Smooth muscle cell (in vitro differentiated cells): Measurements from ENCODE around the gene BACH2. TPM values are rescaled to one million over a fixed set of nuclear protein-coding genes. Genes with fewer than 3 reads are reported as not detected.
A peak's percentile ranks its signal among the peaks of the same experiment; 100 is the strongest.

Experiments
- DNase-seq: peaks from one replicate; lab custom pipeline; 2025; ENCODE audit not compliant: unreplicated experiment; lab: John Stamatoyannopoulos, UW
- H2AFZ ChIP-seq: fragments of 200-600 bp; sonication (generic); 2 replicates; pipeline ENCODE4 v1.6.0; 2016; ENCODE audit warnings: antibody characterized with exemption, low read depth, mild to moderate bottlenecking
- H3F3A ChIP-seq: fragments of 200-600 bp; sonication (generic); 2 replicates; pipeline ENCODE4 v1.6.0; 2017; ENCODE audit warnings: antibody characterized with exemption, low read depth
- H3K27ac ChIP-seq: fragments of 200-600 bp; sonication (generic); 2 replicates; pipeline ENCODE4 v1.5.1; 2016; ENCODE audit warnings: low read depth, mild to moderate bottlenecking
- H3K27me3 ChIP-seq: fragments of 200-600 bp; sonication (generic); 2 replicates; pipeline ENCODE4 v1.6.1; 2016; ENCODE audit warnings: low read depth, mild to moderate bottlenecking
- H3K36me3 ChIP-seq: fragments of 200-600 bp; sonication (generic); 2 replicates; pipeline ENCODE4 v1.5.1; 2016; ENCODE audit warnings: low read depth
- H3K4me1 ChIP-seq: fragments of 200-600 bp; sonication (generic); 2 replicates; pipeline ENCODE4 v1.5.1; 2016; ENCODE audit warnings: low read depth
- H3K4me2 ChIP-seq: fragments of 200-600 bp; sonication (generic); 2 replicates; pipeline ENCODE4 v1.6.0; 2016; ENCODE audit warnings: mild to moderate bottlenecking
- H3K4me3 ChIP-seq: fragments of 200-600 bp; sonication (generic); 2 replicates; pipeline ENCODE4 v1.5.1; 2016; ENCODE audit warnings: mild to moderate bottlenecking
- H3K79me2 ChIP-seq: fragments of 200-600 bp; sonication (generic); 2 replicates; pipeline ENCODE4 v1.6.0; 2016; ENCODE audit warnings: low read depth, mild to moderate bottlenecking
- H3K9ac ChIP-seq: fragments of 200-600 bp; sonication (generic); 2 replicates; pipeline ENCODE4 v1.6.0; 2016; ENCODE audit warnings: low read depth
- H3K9me3 ChIP-seq: fragments of 200-600 bp; sonication (generic); replicated peaks from 2 replicates; pipeline ENCODE4 v1.5.1; 2016; ENCODE audit warnings: low read depth
- H4K20me1 ChIP-seq: fragments of 200-600 bp; sonication (generic); 2 replicates; pipeline ENCODE4 v1.6.0; 2016; ENCODE audit warnings: low read depth
- CTCF ChIP-seq: fragments of 200-600 bp; sonication (generic); IDR thresholded peaks from 2 replicates; pipeline ENCODE4 v1.5.1; 2017; ENCODE audit warnings: borderline replicate concordance, mild to moderate bottlenecking, antibody characterized with exemption; ENCODE audit not compliant: insufficient read depth, poor library complexity, severe bottlenecking
- WGBS: methylation state at CpG from one replicate; pipeline ENCODE4 v1.1.7; 2016; ENCODE audit warnings: low lambda C conversion rate; 5-methylcytosine and 5-hydroxymethylcytosine counted together
- polyA plus RNA-seq: library from polyadenylated mRNA; unstranded; fragments of >200 nt; fragmentation: Nextera tagmentation; extraction: Ambion mirVana; gene quantifications from 2 replicates; pipeline ENCODE4 v1.2.1, GENCODE V29; 2016
- total RNA-seq: library from RNA; depleted of rRNA; stranded (reverse); fragments of >200 nt; gene quantifications from 2 replicates; pipeline ENCODE4 v1.2.3, GENCODE V29; 2014

Gene BACH2
- total and polyA plus RNA-seq, 2 experiments from 2014 or later = 3.0 to 4.5 TPM

DNA sequence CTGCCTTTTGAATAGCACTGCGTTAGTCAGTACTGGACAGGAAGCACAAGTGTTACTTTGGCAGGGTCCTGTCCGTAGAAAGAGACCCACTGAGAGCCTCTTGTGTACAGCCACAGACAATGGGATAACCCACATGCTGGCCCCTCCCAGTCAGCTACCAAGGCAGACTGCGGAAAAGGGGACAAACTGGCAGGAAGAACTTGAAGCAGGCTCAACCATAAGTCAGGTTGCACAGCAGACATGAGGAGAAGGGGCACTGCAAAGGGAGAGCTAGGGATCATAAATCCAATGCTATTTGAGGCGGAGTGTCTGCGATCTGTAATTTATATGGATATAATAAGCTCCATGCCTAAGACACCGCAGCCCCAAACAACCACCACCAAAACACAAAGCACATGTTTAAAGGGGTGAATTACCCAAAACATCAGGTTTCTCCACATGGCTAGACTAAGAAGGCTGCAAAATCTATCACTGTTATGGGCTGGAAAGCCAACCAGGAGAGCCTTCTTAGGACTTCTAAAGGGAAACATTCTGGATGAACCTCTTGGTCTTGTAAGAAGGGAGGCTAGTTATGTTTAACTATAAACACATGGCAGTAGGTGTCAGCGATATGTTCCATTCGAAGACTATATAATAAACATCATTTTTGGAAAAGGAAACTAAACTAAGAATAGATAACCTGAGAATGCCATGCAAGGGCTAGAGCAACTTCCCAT is 141.7 kb downstream of the BACH2 start:
- H3K79me2 ChIP-seq = no peaks in the 10 kb centered on the region
- no peak overlapping the region for H3K4me2 ChIP-seq
- 86% methylated on average over 8 of the region's 8 CpGs for WGBS
- TF ChIP-seq CTCF = no peak
- no peak overlapping the region for H3K4me3 ChIP-seq
- H3F3A ChIP-seq = peaks cover 3% of the 10 kb centered on the region
- no peak for DNase-seq
- no peaks in the 10 kb centered on the region for H4K20me1 ChIP-seq
- no peak overlapping the region for H3K9ac ChIP-seq
- H3K36me3 ChIP-seq = no peaks in the 10 kb centered on the region
- no peak overlapping the region for H2AFZ ChIP-seq
- peaks cover 8% of the 10 kb centered on the region for H3K4me1 ChIP-seq
- H3K27me3 ChIP-seq = no peaks in the 10 kb centered on the region
- H3K27ac ChIP-seq = no peak overlapping the region
- H3K9me3 ChIP-seq = no peaks in the 10 kb centered on the region

DNA sequence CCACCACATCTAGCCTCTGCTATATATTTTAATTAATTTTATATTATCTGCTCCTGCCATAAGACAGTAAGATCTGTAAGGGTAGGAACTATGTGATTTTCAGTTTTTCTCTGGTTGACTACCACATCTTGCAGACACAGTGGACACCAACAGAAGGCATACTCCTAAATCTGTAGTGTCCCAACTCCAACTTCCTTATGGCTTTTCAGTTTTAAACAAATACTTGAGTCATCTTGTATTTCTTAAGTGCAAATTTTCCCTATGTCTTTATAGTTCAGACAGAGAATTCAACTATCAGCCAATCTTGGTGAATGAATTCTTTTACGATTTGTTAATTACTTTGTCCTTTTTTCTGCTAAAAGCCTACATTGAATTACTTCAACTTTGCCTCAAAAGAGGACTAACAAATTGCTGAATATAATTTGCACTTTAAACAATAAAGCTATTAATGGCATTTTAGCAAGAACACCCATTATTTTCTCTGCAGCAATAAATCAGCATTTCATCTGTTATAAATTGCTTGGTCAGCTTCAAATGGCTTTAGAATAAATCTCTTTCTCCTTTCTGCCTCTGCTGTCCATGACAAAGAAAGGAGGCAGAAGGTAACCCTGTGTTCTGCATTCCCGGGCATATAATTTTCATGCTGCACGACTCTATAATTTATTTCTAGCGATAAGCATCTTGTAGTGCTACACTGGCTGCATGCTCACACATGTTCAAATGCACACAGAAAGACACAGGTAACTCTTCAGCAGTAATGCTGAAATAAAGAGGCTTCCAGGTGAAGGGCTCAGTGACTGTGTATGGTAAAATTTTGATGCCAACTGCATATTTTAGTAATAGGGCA is 144.8 kb downstream of the BACH2 start:
- H3K27ac ChIP-seq = no peak overlapping the region

GRCh38 chr6:90149280-90149679 is 147.4 kb downstream of the BACH2 start:
- H3F3A ChIP-seq = no peaks in the 10 kb centered on the region
- no peak for TF ChIP-seq CTCF
- no peaks in the 10 kb centered on the region for H3K79me2 ChIP-seq
- no peaks in the 10 kb centered on the region for H3K27me3 ChIP-seq
- no peak overlapping the region for H2AFZ ChIP-seq
- H3K27ac ChIP-seq = no peak overlapping the region
- H3K4me3 ChIP-seq = no peak overlapping the region
- no peaks in the 10 kb centered on the region for H4K20me1 ChIP-seq
- WGBS = 83% methylated on average over 3 of the region's 3 CpGs
- no peaks in the 10 kb centered on the region for H3K4me1 ChIP-seq
- H3K4me2 ChIP-seq = no peak overlapping the region
- H3K9me3 ChIP-seq = no peaks in the 10 kb centered on the region
- no peak for DNase-seq
- no peak overlapping the region for H3K9ac ChIP-seq
- no peaks in the 10 kb centered on the region for H3K36me3 ChIP-seq

More for the DNA sequence above, 144.8 kb downstream of the BACH2 start:
- no peak for TF ChIP-seq CTCF
- peak overlapping the region; percentile 13 for H3K4me2 ChIP-seq
- H3K36me3 ChIP-seq = no peaks in the 10 kb centered on the region
- H4K20me1 ChIP-seq = no peaks in the 10 kb centered on the region
- H3K9me3 ChIP-seq = no peaks in the 10 kb centered on the region
- H3K4me3 ChIP-seq = no peak overlapping the region
- no peak for DNase-seq
- H3F3A ChIP-seq = no peaks in the 10 kb centered on the region
- no peaks in the 10 kb centered on the region for H3K4me1 ChIP-seq
- WGBS = 83% methylated on average over 4 of the region's 4 CpGs
- no peak overlapping the region for H3K9ac ChIP-seq
- H2AFZ ChIP-seq = no peak overlapping the region
- H3K79me2 ChIP-seq = no peaks in the 10 kb centered on the region
- no peaks in the 10 kb centered on the region for H3K27me3 ChIP-seq
